Measurements from ENCODE around the gene GNA15.

The GNA15 gene

DNA sequence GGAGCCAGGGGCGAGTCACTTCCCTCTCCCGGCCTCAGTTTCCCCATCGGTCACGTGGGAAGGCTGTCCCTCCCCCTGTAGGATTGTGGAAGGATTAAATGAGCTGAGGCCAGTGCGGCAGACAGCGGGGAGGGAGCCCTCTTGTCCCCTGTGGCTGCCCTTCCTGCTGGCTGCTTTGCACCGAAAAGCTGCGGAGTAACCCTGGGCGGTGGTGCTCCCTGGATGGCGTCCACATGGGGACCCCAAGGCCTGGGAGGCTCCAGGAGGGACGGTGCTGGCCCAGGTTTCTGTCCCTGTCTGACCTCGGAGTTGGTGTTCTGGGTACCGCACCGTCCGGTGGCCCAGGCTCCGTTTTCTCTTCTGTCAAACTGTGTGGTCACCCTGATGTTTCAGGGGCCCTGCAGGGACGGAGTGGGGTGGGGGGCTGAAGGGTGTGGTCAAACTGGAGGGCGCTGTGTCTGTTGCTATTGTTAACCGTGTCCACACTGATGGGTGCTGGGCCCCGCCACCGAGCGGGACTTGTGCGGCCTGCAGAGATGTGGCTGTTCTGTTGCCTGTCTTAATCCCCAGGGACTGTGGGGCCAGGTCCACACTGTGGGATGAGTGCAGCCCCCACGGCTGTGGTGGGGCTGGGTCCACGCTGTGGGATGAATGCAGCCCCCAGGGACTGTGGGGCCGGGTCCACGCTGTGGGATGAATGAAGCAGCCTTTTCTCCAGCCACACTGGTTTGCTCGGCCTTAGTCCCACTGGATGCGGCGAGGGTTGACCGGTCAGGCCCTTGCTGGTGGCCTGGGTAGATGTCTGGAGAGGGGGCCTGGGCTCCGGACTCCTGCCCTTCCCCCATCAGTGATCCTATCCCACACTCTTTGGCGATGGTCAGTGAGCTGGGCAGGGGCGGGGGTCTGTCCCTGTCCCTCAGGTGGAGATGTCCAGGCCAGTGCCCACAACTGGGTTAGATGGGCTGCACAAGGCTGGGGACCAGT, 34.8 kb upstream of the GNA15 start:
- H3K9me2 ChIP-seq (replicated peaks; ENCODE audit: insufficient read depth, low read length), result no peaks in the 10 kb centered on the region
- TF ChIP-seq, protein P1, sequence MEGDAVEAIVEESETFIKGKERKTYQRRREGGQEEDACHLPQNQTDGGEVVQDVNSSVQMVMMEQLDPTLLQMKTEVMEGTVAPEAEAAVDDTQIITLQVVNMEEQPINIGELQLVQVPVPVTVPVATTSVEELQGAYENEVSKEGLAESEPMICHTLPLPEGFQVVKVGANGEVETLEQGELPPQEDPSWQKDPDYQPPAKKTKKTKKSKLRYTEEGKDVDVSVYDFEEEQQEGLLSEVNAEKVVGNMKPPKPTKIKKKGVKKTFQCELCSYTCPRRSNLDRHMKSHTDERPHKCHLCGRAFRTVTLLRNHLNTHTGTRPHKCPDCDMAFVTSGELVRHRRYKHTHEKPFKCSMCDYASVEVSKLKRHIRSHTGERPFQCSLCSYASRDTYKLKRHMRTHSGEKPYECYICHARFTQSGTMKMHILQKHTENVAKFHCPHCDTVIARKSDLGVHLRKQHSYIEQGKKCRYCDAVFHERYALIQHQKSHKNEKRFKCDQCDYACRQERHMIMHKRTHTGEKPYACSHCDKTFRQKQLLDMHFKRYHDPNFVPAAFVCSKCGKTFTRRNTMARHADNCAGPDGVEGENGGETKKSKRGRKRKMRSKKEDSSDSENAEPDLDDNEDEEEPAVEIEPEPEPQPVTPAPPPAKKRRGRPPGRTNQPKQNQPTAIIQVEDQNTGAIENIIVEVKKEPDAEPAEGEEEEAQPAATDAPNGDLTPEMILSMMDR (IDR thresholded peaks at IDR 0.05; ENCODE audit: low read length), result no peak
- TF ChIP-seq EZH2phosphoT487 (IDR thresholded peaks at IDR 0.05; ENCODE audit: low read length), result no peak
- TF ChIP-seq EZH2 (optimal IDR thresholded peaks at IDR 0.05; ENCODE audit: low read depth, low read length), result no peak
- no peaks in the 10 kb centered on the region for H3K79me2 ChIP-seq (ENCODE audit: low read length)
- no peaks in the 10 kb centered on the region for H3F3A ChIP-seq (ENCODE audit: insufficient read depth, low read length)
- H3K4me1 ChIP-seq (ENCODE audit: low read length), result 0 out of 2 replicates have a peak, but pooled peaks cover 4% of the 10 kb centered on the region
- H3K27ac ChIP-seq (ENCODE audit: low read length), result no peak overlapping the region
- DNase-seq, result no peak
- H3K9me3 ChIP-seq (replicated peaks; ENCODE audit: insufficient read depth, low read length), result no peaks in the 10 kb centered on the region
- H4K20me1 ChIP-seq (ENCODE audit: insufficient read depth, low read length), result no peaks in the 10 kb centered on the region
- H2AFZ ChIP-seq (ENCODE audit: low read length), result no peak overlapping the region
- H3K9ac ChIP-seq (ENCODE audit: low read length), result no peak overlapping the region
- no peak overlapping the region for H3K4me2 ChIP-seq (ENCODE audit: low read depth, low read length)
- H3K4me3 ChIP-seq (ENCODE audit: low read length), result no peak overlapping the region
- peaks cover 78% of the 10 kb centered on the region for H3K27me3 ChIP-seq (replicated peaks; ENCODE audit: insufficient read depth, low read length)
- H3K36me3 ChIP-seq (replicated peaks; ENCODE audit: insufficient read depth, low read length), result no peaks in the 10 kb centered on the region

DNA sequence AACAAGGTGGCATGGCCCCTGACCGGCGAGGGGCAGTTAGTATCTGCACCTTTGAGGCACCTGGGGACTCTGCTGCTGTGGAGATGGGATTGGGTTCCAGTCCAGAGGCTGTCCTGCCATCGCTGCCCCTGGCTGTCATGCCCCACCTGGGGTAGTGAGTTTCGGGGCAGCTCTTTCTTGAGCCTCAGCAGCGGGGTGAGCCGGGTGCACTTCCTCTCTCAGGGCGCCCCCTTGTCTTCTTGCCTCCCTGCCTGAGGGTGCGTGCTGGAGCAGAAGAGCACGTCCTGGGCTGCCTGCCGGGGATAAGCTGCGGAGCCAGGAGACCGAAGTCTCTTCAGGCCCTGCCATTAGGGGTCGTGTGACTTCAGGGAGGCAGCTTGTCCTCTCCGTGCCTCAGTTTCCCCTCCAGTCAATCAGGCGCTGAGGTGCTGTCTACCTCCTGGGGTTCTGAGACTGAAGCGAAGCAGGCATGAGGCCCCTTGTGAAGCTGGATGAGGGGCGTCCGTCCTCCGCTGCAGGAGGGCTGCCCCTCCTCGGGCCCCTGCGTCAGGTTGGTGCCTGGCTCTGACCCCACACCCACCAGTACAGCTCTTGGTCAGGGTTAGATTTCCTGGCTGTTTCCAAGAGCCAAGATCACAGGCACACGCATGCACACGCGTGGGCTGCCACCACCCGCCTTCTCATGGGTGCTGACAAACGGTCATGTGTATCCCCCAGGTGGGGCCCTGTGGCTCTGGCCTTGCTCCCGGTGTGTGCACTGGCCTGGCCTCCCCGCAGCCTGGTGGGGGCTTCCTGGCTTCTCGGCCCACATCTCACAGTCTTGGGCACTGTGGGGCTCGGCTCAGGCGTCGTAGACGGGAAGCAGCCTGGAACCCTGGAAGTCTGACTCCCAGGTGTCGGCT, 33.3 kb upstream of the GNA15 start:
- Histone ChIP-seq H3K4me3 (ENCODE audit: low read length) (no peak overlapping the region), H3K9ac (ENCODE audit: low read length) (no peak overlapping the region), H3K79me2 (ENCODE audit: low read length) (no peaks in the 10 kb centered on the region), H3K4me1 (ENCODE audit: low read length) (0 out of 2 replicates have a peak, but pooled peaks cover 4% of the 10 kb centered on the region), H2AFZ (ENCODE audit: low read length) (no peak overlapping the region), H3K27me3 (replicated peaks; ENCODE audit: insufficient read depth, low read length) (peaks cover 78% of the 10 kb centered on the region), H3K4me2 (ENCODE audit: low read depth, low read length) (no peak overlapping the region), H3F3A (ENCODE audit: insufficient read depth, low read length) (no peaks in the 10 kb centered on the region), H3K27ac (ENCODE audit: low read length) (no peak overlapping the region), H3K9me2 (replicated peaks; ENCODE audit: insufficient read depth, low read length) (no peaks in the 10 kb centered on the region), H3K9me3 (replicated peaks; ENCODE audit: insufficient read depth, low read length) (no peaks in the 10 kb centered on the region), H3K36me3 (replicated peaks; ENCODE audit: insufficient read depth, low read length) (no peaks in the 10 kb centered on the region), H4K20me1 (ENCODE audit: insufficient read depth, low read length) (no peaks in the 10 kb centered on the region)
- DNase-seq, result no peak
- no peak for TF ChIP-seq EZH2phosphoT487 (IDR thresholded peaks at IDR 0.05; ENCODE audit: low read length)
- TF ChIP-seq, protein P1 (IDR thresholded peaks at IDR 0.05; ENCODE audit: low read length), result no peak
- no peak for TF ChIP-seq EZH2 (optimal IDR thresholded peaks at IDR 0.05; ENCODE audit: low read depth, low read length)

DNA sequence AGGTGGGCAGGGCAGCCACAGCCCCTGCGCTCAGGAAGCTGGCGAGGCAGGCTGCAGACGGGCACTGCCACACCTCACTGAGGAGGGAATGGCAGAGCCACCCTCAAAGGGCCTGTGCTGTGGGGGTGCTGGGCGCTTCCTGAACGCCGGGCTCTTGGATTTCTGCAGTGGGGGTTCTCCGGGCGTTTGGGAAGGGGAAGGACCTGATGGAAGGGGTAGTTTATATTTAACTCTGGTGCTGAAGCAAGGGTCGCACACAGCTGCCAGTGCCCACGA, 31.2 kb upstream of the GNA15 start:
- TF ChIP-seq, protein P1 (IDR thresholded peaks at IDR 0.05; ENCODE audit: low read length), result no peak
- TF ChIP-seq EZH2 (optimal IDR thresholded peaks at IDR 0.05; ENCODE audit: low read depth, low read length) (no peak), EZH2phosphoT487 (IDR thresholded peaks at IDR 0.05; ENCODE audit: low read length) (no peak)
- H3K4me1 ChIP-seq (ENCODE audit: low read length), result no peaks in the 10 kb centered on the region

More for the DNA sequence above, 31.2 kb upstream of the GNA15 start:
- Histone ChIP-seq H3K9me3 (replicated peaks; ENCODE audit: insufficient read depth, low read length) (no peaks in the 10 kb centered on the region), H3K9me2 (replicated peaks; ENCODE audit: insufficient read depth, low read length) (no peaks in the 10 kb centered on the region), H3K79me2 (ENCODE audit: low read length) (no peaks in the 10 kb centered on the region), H3K36me3 (replicated peaks; ENCODE audit: insufficient read depth, low read length) (no peaks in the 10 kb centered on the region), H3K9ac (ENCODE audit: low read length) (no peak overlapping the region), H3K4me3 (ENCODE audit: low read length) (no peak overlapping the region), H4K20me1 (ENCODE audit: insufficient read depth, low read length) (no peaks in the 10 kb centered on the region), H3K27me3 (replicated peaks; ENCODE audit: insufficient read depth, low read length) (peaks cover 69% of the 10 kb centered on the region), H3K4me2 (ENCODE audit: low read depth, low read length) (no peak overlapping the region), H3K27ac (ENCODE audit: low read length) (no peak overlapping the region), H2AFZ (ENCODE audit: low read length) (no peak overlapping the region), H3F3A (ENCODE audit: insufficient read depth, low read length) (no peaks in the 10 kb centered on the region)
- DNase-seq, result no peak
